Colon (tissue), 2 donors: ENCODE results near the gene SGK1.
"Not testable (repeated sequence)": the region's sequence is repeated elsewhere in the genome, so short reads cannot be mapped to it uniquely, and the experiment has no call there.

ENCODE experiments used
- FAIRE-seq: peaks from 2 replicates; lab custom pipeline; 2012; peaks lifted over from hg19 to GRCh38; lab: Jason Lieb, UNC
- donor health status: control.
- donor health status: control.

SGK1 gene

DNA sequence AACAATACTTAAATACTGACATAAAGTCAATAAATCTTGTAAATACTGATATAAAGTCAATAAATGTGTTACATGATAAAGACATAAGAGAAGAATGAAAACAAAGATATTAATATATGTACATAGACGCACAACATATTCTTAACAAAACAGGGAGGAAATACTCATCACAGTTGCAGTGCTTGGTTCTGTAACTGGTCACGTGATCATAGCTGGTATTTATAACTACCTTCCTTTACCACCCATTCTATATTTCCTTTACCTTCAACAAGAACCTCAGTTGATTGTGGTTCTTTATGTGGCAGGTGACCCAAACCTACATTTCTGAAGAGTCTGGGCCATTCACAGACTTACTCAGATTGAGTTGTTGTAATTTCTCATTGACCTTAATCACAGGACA, 131.6 kb downstream of the SGK1 start:
- no peak for FAIRE-seq

DNA sequence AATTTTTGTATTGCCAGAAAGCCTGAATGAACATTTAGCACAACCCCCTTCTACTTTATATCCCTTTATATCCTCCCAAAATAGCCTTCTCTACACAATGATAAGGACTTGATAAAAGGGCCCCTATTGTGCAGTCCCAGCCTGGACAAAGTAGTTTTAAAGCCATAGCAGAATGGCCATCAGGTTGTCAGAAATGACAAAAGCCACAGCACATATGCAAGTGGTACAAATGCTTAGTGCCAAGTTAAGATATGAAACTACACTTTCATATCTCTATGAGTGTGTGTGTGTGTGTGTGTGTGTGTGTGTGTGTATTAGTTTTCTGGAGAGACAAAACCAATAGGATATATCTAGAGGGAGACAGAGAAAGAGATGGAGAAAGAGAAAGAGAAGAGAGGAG, 132.6 kb downstream of the SGK1 start:
- no peak for FAIRE-seq

- no peak for FAIRE-seq
Observed at GRCh38 chr6:134183844-134184243, 134.1 kb downstream of the SGK1 start.

DNA sequence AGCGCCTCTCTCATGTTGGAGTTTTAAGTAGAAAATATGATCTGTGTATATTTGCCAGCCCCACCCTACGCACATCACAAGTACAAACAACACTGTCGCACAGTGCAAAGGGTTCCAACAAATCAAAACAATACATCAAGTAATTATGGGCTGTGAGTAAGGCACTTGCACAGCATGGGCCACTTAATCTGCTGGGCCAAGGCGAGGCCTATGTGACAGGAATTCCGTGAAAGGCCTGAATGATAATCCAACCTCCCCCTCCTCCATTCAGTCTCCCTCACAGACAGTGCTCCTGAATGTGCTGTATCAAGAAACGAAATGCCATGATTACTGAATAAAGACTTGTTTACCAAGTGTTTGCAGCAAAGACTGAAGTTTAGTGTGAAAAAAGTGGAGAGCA, 135.4 kb downstream of the SGK1 start:
- FAIRE-seq: no peak

GRCh38 chr6:134181726-134182125, 136.2 kb downstream of the SGK1 start:
- not testable (repeated sequence) for FAIRE-seq

GRCh38 chr6:134181251-134181650, 136.7 kb downstream of the SGK1 start:
- FAIRE-seq: not testable (repeated sequence)

GRCh38 chr6:134180540-134180939, 137.4 kb downstream of the SGK1 start:
- not testable (repeated sequence) for FAIRE-seq

GRCh38 chr6:134178161-134179044, 139.5 kb downstream of the SGK1 start:
- FAIRE-seq: no peak

DNA sequence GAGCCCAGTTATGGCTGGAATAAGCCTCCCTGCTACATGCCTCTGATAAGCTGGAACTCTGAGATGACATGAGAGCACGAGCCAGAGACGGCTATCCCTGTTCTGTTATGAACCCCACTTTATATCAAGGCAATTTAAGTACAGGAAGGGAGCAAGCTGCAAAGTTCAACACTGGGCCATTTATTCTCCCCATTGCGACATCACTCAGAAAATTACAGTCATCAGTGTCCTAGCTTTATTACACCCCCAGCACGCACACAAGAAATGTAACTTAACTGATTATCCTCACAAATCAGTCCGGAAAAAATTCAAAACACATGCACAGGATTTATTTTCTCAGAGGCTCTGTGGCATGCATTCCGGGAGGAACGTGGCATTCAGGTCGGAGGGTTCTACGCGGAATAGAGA, 140.2 kb downstream of the SGK1 start:
- FAIRE-seq: no peak

- no peak for FAIRE-seq
Observed at GRCh38 chr6:134177236-134177635, 140.7 kb downstream of the SGK1 start.

GRCh38 chr6:134176264-134176975, 141.5 kb downstream of the SGK1 start:
- no peak for FAIRE-seq

DNA sequence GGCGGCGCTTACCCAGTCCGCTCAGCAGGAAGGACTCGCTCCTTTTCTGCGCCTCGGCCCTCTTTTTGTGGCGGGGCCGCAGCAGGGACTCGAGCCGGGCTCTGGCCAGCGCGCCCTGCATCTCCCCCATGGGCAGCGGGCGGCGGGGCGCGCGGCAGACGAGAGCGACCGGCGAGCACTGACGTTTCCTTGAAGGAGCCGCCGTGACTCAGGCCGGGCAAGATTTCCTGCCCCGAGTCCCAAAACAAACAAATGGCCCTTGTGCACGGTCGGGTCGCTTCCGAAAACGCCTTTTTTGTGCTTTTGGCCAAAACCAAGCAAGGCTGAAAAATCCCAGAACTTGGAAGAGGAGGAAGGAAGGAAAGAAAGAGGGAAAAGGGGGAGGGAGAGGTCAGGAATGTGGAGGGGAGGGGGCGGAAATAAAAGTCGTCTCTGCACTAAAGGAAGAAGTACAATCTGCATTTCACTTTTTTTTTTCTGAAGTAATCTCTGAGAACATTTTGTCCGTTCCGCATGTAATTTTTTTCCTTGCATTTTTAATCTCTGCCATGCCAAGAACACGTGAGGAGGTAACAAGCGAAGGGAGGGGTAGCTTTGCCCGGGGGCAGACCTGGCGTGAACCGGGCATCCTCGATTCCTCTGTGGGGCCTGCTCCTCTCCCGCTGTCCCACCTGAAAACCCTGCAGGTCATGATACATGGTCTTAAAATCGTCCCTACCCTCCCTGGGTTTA, 142.2 kb downstream of the SGK1 start:
- FAIRE-seq: no peak

GRCh38 chr6:134174672-134175531, 143.0 kb downstream of the SGK1 start:
- FAIRE-seq: no peak

DNA sequence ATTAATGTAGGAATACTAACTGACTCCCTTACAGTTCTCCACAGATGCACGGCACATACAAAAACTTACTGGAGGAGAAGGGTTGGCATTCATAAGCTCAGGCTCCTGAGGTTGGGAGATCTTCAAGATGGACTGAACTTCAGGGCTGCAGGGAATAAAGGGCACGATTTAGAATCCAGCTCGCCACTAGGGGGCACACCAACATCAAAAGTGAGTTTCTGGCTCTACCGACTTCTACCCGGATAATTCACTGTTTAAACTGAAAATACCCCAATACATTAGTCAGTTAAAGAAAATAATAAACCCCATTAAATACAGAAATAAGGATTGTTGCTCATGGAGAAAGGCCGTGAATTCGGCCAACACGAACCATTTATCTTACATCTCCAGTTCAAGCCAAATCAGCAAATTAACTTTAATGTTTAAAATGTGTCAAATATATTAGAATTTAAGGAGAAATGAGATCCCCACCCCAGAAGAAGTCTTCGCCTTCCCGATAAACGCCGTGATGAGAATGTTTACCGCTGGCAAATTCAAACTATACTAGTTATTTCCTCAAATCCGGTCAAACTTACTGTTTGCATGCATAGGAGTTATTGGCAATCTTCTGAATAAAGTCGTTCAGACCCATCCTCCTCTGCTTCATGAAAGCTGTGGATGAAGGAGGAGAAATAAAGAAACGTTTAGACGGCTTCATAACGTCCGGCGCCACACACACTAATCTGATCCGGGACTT, 143.8 kb downstream of the SGK1 start:
- no peak for FAIRE-seq

DNA sequence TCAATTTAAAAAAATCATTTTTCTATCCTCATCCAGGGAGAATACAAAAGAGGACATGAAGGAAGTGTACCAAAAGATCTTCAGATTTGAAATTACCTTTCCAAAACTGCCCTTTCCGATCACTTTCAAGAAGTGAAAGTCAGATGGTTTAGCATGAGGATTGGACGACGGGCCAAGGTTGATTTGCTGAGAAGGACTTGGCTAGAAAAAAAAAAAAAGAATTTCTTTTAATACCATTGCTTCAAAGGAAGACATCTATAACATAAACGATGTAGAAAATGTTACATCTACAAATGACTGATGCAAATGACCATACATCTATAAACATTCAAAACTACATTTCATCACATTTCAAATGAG, 144.6 kb downstream of the SGK1 start:
- FAIRE-seq: no peak

- no peak for FAIRE-seq
Observed at GRCh38 chr6:134172706-134173365, 145.1 kb downstream of the SGK1 start.

DNA sequence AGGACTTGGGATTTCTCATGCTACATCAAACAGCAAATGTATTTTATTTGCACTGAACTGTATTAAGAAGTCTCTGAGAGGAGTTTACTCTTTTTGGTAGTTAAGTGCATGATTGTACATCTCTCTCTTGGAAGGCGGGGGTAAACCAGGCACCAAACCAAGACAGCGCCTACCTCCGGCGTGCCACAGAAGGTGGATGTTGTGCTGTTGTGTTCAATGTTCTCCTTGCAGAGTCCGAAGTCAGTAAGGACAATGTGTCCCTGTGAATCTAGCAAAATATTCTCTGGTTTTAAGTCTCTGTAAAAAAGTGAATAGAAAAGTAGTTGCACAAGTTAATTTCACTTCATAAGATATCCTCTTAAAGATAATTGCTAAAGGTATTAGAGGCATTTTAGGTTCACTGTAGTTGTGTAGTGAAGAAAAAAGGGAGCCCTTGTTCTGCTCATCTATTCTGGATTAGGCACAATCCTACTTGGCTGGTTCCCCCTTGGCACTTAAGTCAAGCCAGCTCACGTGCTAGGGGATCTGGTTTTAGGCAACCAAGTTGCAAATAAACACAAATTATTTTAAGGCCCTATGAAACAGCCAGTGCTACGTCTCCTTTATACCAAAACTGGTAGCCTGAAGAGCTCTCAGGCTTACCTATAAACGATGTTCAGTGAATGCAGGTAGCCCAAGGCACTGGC, 145.7 kb downstream of the SGK1 start:
- FAIRE-seq: no peak

DNA sequence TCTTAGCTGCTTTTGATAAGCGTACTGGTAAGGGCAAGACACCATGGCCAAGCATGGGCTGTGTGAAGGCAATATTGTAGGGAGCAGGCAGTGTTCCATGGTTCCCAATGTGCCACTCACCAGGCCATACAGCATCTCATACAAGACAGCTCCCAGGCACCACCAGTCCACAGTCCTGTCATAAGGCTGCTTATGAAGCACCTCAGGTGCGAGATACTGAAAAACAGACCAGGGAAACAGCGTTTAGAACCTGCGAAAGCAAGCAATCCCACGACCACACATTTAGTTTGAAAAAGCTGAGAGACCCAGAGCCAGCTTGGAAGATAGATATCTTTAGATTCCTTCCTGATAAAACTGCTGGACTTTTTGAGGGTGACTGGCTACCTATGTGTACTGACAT, 146.4 kb downstream of the SGK1 start:
- FAIRE-seq: no peak

GRCh38 chr6:134170844-134171243, 147.1 kb downstream of the SGK1 start:
- no peak for FAIRE-seq

DNA sequence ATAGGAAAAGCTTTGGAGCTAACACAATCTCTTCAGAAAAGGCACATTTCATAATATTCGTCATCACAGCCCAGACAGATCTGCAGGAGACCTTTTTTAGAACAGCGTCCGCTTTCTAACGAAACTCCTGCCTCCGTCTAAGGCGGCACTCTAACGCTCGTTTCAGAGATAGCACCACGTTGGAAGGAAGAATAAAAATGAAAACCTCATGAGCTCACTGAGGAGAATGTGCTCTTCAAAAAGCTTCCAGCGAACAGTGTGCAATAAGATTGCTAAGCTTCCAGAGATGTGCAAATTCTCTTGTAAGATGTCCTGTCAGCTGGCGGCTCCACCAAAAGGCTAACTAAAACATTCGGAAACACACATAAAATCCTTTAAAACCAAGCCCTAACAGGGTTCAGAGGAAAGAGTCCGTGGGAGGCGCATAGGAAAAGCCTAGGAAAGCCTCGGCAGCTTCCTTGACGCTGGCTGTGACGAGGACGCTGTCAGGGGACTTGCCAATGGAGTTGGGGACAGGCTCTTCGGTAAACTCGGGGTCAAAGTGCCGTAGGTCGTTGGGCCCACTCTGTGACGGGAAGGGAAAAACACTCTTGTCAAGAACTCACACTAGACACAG, 147.9 kb downstream of the SGK1 start:
- no peak for FAIRE-seq
